HG02571 (cell line): ENCODE measurements around the gene TKTL2.
"Not testable (repeated sequence)": the region's sequence is repeated elsewhere in the genome, so short reads cannot be mapped to it uniquely, and the experiment has no call there.

Source experiments
- ATAC-seq: cut with Tn5 transposase; IDR thresholded peaks from one replicate; pipeline ENCODE4 v1.9.1; 2021; ENCODE audit warnings: mild to moderate bottlenecking, moderate library complexity; ENCODE audit not compliant: unreplicated experiment

The TKTL2 gene

DNA sequence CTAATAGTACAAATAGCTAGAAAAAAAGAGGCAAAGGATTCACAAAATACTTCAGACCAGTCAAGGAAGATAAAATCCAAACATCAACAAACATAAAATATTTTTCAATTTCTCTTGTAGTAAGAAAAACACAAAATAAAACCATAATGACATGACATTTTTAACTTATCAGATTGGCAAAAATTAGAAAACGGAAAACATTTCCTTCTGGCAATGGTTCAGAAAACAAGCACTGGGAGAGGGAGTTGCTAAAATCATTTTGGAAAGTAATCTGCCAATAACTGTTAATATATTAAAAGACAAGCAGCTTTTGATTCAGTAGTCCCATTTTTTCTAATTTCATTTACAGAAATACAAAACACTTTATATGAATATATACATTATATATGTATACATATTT is 26.1 kb downstream of the TKTL2 start:
- ATAC-seq = no peak

DNA sequence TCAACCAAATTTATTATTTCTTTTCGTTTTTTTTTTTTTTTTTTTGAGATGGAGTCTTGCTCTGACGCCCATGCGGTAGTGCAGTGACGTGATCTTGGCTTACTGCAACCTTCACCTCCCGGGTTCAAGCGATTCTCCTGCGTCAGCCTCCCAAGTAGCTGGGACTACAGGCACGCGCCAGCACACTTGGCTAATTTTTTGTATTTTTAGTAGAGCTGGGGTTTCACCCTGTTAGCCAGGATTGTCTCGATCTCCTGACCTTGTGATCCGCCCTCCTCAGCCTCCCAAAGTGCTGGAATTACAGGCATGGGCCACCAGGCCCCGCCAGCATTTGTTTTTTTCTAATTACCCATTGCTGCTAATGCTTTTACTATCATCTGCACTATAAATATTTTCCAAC is 26.5 kb downstream of the TKTL2 start:
- not testable (repeated sequence) for ATAC-seq

DNA sequence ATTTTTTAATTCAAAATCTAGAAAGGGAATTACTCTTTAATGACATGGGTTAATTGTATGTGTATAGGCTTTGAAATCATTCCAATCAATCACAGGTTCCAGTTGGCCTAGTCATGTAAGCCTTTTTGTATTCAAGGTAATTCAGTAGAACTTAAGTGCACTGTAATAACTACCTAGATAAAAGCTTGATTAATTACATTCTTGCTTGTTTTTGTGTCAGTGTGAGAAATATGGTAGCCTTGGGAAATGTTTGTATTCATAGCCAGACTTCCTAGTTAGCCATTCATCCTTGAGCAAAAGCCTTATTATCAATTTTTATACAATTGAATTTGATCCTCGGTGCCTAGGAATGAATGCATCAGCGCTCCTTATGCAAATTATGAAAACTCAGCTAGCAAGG is 33.5 kb downstream of the TKTL2 start:
- no peak for ATAC-seq
